LoVo (cell line): ENCODE data around the gene SYNDIG1.

Experiments
- DNase-seq: peaks from one replicate; pipeline ENCODE4 v3.0.0-alpha.2; 2016; ENCODE audit warnings: low spot score

Gene SYNDIG1

GRCh38 chr20:24587384-24588046, 118.1 kb downstream of the SYNDIG1 start:
- no peak for DNase-seq

GRCh38 chr20:24588047-24588635, 118.7 kb downstream of the SYNDIG1 start:
- DNase-seq, result no peak

DNA sequence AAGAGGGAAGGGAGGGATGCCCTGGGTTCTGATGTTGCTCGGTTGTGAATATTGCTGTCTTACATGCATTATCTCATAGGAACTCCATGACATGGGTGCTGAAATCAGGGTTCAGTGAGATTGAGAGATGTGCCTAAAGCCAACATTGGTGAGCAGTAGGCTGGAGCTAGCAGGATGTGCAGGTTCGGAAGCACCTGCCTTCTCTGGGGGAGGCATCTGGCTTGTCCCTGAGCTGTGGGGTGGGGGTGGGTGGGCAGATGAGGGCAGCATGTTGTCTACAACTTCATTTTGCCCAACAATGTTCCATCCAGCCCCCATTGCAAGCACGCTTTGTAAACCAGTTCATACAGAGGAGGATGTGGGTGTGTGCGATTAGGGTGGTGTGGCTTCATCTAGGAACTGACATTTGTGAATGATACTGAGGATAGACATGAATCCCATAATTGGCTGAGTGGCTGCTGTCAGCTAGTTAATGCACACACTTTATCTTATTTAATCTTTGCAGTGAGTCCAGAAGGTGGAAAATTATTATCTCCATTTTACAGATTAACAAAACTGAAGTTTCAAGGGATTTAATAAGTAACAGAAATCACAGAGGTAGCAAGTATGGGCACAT, 119.4 kb downstream of the SYNDIG1 start:
- no peak for DNase-seq

DNA sequence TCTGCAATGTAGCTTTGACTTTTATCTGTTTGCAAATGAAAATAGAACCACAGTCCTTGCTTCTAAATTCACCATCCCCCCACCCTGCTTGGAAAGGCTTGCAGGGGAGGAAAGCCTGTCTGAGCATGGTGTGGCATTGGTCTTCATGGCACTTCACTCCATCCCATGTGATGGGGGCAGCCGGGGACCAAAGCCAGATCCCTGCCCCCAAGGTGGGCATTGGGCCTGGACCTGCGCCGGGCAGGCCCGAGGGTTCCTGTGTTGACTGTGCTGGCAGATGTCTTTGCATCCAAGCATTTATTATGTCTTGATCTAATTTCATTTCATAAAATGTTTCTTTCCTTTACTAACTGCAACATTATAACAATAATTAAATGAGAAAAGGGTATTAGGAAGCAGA, 120.0 kb downstream of the SYNDIG1 start:
- no peak for DNase-seq

- no peak for DNase-seq
Measured at GRCh38 chr20:24589815-24590177, 120.4 kb downstream of the SYNDIG1 start.

DNA sequence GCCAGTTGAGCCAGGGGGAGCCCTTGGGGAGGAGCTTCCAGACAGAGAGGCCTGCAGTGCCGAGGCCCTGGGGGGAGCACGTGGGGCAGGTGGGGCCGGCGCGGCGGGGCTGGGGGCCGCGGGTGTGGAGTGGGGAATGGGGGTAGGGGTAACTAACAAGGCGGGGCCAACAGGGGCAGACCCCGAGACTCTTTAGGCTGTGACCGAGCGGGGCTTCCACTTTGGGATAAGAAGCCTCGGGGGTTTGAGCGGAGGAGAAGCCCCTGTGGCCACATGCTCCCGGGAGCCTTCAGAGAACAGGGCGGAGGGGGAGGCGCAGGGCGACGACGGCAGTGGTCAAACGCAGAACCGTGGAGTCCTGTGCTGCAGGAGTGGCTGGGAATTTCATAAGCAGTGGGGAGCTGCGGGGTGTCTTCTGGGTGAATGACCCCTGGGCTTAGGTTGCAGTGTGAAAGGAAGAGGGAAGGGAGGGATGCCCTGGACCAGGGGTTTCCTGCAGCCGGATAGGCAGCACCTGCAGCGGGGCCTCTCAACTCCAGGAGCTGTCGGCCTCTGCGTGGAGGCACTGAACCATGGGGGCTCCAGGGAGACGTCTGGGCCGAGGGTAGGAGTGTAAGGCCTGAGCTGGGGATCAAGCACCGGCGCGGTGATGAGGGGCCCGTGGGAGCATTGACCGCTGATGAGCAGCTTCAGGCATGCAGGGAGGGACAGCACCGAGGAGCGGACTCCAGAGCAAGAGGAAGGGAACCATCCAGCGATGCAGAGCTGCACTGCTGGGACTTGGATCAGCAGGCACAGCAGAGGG, 121.0 kb downstream of the SYNDIG1 start:
- no peak for DNase-seq

DNA sequence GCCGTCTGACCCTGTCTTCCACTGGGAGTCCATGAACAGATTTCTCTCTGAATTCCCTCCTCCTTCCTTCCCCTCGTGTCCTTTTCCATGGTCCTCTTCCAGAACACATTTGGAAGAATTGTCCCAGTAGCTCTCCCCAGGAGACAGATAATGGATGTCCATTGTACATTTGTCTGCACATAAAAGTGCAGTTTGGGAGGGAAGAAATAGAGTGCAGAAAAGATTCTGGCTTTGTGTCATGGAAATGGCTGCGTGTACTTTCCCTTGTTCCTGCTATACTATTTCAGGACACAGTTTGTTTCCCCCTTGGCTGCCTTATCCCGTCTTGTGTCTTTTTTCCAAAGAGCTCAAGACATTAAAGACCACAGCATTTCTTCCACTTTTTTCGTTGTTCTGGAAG, 127.6 kb downstream of the SYNDIG1 start:
- DNase-seq, result no peak

- DNase-seq, result no peak
Measured at GRCh38 chr20:24598346-24598745, 128.9 kb downstream of the SYNDIG1 start.

DNA sequence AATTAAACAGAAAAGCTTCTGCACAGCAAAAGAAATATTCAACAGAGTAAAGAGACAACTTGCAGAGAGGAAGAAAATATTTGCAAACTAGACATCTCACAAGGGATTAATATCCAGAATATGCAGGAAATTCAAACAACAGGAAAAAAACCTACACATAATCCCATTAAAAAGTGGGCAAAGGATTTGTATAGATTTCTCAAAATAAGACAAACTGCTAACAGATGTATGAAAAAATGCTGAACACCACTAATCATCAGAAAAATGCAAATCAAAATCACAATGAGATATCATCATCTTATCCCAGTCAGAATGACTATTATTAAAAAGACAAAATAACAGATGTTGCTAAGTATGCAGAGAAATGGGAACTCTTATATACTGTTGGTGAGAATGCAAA, 129.6 kb downstream of the SYNDIG1 start:
- DNase-seq, result no peak

GRCh38 chr20:24600012-24600411, 130.6 kb downstream of the SYNDIG1 start:
- no peak for DNase-seq

DNA sequence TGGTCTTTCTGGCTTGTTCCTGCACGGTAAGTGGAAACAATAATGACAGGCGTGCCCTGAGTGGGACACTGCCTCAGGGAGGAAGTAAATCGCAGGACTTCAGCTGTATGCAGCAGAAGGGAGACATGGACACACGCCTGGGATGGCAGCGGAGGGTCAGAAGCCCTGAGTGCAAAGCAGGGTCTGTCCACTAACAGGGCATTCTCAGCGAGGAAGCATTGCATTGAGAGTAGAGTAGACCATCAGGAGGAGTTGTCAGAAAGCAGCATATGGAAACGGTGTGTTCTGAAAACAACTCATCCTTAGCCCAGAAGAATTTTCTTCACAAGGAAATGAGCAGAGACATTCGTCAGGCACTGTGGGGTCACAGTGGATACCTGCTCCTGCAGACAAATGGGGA, 134.0 kb downstream of the SYNDIG1 start:
- DNase-seq, result no peak

- DNase-seq, result no peak
Measured at GRCh38 chr20:24604966-24605665, 135.7 kb downstream of the SYNDIG1 start.

DNA sequence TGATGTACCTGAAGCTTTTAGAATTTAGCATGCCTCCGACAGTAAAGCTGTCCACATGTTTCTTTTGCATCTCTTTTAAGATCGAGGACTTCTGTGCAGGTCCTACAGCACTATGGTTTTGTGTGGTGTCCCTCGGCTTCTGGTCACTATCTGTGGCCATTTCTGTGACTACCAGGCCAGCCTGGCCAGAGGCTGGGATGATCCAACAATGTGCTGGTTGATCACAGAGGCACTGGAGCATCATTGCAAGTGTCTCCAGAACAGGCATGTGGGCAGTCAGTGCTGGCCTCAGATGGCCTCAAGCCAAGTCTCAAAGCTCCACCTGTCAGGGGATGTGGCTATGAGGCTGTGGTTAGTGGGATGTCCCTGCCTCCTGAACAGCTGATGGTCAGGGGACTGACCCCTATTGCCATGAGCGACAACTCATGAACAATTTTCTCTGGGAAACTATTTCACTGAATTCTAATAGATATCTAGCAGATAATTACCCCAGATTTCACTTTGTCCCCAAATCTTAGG, 136.6 kb downstream of the SYNDIG1 start:
- no peak for DNase-seq

DNA sequence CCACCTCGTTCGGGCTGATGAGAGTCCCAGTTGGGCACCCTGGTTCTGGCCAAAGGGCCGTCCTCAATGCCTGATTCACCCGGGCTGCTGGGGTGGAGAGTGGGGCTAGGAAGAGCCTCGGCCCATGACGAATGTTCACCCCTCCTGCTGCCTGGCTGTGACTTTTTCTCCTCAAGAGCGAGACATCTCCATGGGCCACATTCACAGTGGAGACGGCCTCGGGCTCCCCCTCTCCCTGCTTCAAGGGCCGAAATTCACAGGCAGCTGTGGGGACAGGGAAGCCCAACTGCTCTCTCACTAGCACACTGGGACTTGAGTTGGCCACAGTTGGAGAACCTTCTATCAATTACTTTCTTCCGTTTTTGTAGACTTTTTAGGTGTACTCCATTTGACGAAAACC, 138.0 kb downstream of the SYNDIG1 start:
- no peak for DNase-seq

GRCh38 chr20:24608926-24609667, 139.7 kb downstream of the SYNDIG1 start:
- no peak for DNase-seq

- DNase-seq, result no peak
Measured at GRCh38 chr20:24609757-24610156, 140.3 kb downstream of the SYNDIG1 start.

GRCh38 chr20:24610341-24611115, 141.1 kb downstream of the SYNDIG1 start:
- no peak for DNase-seq

GRCh38 chr20:24611360-24612140, 142.1 kb downstream of the SYNDIG1 start:
- DNase-seq, result no peak
